Measurements from ENCODE around the gene MOCOS.

DNA sequence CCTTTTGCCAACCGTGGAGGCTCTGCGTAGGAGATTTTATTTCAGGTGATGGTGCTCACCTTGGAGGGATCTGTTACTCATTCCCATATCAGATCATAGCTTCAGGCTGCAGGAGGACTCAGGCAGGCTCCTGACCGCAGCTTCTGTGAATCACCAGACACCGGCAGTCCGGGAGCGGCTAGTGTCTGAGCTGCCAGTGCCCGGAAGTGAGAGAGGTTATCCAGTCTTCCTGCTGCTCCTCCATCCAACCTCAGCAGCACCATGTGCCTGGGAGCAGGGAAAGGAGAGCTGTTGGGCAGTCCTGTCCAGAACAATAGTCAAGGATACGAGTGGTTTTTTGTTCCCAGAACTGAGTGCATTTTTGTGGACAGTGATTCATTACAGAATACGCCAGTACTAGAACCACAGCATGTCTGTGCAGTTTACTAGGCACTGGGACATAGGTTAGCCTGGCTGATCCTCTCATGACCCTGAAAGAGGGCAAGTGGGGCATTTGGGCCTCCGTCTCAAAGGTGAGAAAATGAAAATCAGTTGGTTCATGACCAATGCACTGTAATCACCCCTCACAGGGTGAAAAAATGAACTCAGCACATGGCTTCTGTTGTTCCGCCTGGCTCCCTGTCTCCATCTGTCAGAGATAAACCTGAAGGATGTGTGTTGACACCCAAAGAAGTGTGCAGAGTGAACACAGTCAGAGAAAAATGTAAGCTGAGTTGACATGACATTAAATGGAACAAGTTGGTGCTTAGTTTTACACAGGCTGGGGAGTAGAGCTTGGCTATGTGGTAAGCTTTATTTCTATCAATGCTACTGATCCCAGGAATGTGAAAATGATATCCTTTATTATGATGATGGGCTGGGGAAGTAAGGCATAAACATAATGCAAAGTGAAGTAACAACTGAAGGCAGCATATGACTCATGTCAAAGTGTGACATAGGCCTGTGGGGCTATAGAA is 122.4 kb downstream of the MOCOS start:
- TF ChIP-seq POLR2A (IDR thresholded peaks at IDR 0.05) (no peak), CTCF (IDR thresholded peaks at IDR 0.05 in 4 of 5, conservative IDR thresholded peaks at IDR 0.05 in 1 of 5) (no peak)
